Erythroblast (primary cell): Measurements from ENCODE around the gene KIF2A.

Experiments
- GATA1 ChIP-seq: IDR thresholded peaks from 2 replicates; pipeline ENCODE4 v1.6.1; 2011; ENCODE audit warnings: low read depth, mild to moderate bottlenecking, control low read depth, low read length, moderate library complexity
- POLR2A ChIP-seq: IDR thresholded peaks from 2 replicates; pipeline ENCODE4 v1.6.1; 2011; ENCODE audit warnings: mild to moderate bottlenecking, low read length

DNA sequence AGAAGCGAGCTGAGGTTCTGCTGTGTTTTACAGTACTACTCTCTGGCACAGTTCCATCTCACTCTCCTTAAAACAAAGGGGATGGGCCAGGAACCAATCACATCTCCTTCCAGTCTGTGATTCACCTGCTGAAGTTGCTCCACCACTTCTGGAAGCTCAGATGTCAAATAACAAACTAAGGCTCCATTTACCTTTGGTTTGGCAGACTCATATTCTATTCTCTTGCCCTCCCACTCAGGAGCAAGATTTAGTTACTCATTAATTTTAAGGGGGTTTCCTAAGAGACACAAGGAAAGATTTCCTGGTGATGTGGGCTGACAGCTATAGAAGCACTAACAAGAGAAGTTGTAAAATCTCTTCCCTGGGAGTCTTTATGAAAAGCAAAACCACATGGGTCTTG is 37.8 kb upstream of the KIF2A start:
- TF ChIP-seq POLR2A, result no peak
- no peak for TF ChIP-seq GATA1
